Measurements from ENCODE around the gene MARCHF10.

Gene MARCHF10

DNA sequence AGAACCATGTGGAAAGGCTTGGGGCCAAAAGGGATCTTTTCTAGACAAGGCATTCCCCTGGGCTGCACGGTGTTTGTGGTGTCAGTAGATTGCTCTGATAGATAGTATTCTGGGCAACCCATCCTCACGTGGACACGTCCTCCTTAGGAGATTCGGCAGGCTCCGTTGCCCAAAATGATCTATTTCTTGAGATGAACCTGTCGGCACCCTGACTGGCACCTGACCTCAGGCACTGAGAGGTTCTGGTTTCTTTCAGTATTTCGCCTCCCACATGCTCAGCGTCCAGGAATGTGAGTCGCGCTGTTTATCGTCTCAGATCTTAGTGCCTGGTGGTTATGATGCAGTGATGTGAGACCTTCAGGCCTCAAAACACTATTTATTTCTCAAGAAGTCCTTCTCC, 89.7 kb downstream of the MARCHF10 start:
- Histone ChIP-seq H3K27ac (no peak overlapping the region), H3K4me3 (no peak overlapping the region)
- TF ChIP-seq, protein P1, sequence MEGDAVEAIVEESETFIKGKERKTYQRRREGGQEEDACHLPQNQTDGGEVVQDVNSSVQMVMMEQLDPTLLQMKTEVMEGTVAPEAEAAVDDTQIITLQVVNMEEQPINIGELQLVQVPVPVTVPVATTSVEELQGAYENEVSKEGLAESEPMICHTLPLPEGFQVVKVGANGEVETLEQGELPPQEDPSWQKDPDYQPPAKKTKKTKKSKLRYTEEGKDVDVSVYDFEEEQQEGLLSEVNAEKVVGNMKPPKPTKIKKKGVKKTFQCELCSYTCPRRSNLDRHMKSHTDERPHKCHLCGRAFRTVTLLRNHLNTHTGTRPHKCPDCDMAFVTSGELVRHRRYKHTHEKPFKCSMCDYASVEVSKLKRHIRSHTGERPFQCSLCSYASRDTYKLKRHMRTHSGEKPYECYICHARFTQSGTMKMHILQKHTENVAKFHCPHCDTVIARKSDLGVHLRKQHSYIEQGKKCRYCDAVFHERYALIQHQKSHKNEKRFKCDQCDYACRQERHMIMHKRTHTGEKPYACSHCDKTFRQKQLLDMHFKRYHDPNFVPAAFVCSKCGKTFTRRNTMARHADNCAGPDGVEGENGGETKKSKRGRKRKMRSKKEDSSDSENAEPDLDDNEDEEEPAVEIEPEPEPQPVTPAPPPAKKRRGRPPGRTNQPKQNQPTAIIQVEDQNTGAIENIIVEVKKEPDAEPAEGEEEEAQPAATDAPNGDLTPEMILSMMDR (IDR thresholded peaks at IDR 0.05): no peak
- DNase-seq (ENCODE audit: low spot score): no peak

DNA sequence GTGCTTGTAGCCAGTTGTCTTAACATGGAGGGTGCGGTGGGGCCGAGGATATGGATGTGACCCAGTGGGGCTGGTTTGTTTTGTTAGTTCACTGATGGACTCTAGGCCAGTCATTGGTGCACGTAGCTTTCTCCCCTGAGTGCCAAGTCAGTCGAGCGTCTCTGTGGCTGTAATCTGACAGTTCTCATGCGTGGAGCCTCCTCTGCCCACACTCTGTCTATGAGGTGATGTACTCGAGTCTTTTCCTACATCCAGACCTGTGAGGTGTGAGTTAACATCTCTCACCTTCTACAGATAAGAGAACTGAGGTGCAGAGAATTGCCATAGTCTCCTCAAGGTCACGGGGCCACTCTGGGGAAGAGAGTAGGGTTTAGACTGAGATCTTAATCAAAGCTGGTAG, 90.2 kb downstream of the MARCHF10 start:
- no peak for DNase-seq (ENCODE audit: low spot score)

DNA sequence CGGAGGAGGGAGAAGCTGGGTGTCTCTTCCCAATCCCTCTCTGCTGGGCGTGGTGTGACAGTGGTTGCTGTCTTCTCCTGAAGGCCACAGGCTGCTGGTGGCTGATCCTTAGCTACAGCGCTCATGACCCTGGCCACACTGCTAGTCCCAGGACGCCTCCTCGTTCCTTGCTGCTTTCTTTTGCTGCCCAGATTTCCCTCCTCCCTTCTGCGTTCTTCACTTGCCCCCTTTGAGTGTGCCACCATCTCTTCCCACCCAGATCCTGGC, 90.6 kb downstream of the MARCHF10 start:
- TF ChIP-seq, protein P1 (IDR thresholded peaks at IDR 0.05): no peak

More for the DNA sequence above, 90.2 kb downstream of the MARCHF10 start:
- TF ChIP-seq, protein P1 (IDR thresholded peaks at IDR 0.05): no peak
- Histone ChIP-seq H3K4me3 (no peak overlapping the region), H3K27ac (no peak overlapping the region)

DNA sequence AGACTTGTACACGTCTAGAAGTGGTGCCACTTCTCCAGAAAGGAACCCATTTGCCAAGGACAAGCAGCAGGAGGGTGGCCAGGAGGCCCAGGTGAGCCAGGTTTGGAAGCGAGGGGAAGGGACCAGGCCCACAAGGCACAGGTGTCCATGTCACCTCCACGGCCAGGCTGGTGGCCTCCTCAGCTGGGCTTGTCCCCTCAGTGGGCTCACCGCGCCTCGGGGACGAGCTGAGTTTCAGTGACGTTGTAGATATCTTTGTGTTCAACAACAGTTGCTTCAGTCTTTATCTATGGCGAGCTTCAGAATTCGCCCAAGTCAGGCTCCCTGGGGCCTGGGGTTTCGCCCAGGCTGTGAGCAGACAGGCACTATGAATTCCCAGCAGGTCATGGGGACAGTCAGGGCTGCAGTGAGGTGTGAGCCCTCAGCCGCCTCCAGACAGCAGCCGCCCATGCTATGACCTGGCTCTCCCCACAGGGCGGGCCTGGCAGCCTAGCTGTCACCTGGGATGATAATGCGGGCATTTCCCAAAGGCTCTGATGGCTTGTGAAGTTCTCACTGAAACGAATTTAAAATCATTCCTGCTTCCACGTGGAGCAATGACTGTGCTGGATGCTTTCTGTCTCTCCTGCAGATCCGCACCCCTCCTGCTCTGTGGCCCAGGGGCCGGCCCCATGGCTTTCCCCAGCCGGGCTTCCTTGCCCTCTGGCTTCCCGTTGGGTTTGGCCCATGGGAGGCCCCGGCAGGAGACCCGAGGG, 91.1 kb downstream of the MARCHF10 start:
- no peak for DNase-seq (ENCODE audit: low spot score)
- TF ChIP-seq, protein P1 (IDR thresholded peaks at IDR 0.05): no peak
- H3K27ac ChIP-seq: no peak overlapping the region
- H3K4me3 ChIP-seq: no peak overlapping the region

More for the DNA sequence above, 90.6 kb downstream of the MARCHF10 start:
- no peak overlapping the region for H3K4me3 ChIP-seq
- DNase-seq (ENCODE audit: low spot score): no peak
- H3K27ac ChIP-seq: no peak overlapping the region

DNA sequence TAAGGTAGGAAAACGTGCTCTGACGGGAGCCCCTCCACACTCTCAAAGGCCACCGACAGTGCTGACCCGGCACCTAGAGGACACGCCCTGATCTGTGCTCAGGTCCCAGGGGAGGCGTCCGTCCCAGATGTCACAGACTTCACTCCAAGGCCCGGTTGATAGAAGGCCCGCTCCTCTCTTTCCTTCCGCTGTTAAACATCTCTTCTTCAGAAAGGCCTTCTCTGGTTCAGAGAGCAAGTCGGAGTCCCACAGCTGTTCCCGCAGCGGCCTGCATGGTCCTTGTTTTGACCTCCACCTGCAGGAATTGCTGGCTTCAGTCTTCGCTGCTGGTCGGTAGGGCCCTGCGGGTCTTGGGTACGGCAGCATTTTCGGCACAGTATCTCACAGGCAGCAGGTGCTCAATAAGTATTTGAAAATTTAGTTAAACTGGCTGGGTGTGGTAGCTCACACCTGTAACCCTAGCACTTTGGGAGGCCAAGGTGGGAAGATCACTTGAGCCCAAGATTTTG, 92.2 kb downstream of the MARCHF10 start:
- DNase-seq (ENCODE audit: low spot score): no peak
- Histone ChIP-seq H3K4me3 (no peak overlapping the region), H3K27ac (no peak overlapping the region)
- TF ChIP-seq, protein P1 (IDR thresholded peaks at IDR 0.05): no peak

DNA sequence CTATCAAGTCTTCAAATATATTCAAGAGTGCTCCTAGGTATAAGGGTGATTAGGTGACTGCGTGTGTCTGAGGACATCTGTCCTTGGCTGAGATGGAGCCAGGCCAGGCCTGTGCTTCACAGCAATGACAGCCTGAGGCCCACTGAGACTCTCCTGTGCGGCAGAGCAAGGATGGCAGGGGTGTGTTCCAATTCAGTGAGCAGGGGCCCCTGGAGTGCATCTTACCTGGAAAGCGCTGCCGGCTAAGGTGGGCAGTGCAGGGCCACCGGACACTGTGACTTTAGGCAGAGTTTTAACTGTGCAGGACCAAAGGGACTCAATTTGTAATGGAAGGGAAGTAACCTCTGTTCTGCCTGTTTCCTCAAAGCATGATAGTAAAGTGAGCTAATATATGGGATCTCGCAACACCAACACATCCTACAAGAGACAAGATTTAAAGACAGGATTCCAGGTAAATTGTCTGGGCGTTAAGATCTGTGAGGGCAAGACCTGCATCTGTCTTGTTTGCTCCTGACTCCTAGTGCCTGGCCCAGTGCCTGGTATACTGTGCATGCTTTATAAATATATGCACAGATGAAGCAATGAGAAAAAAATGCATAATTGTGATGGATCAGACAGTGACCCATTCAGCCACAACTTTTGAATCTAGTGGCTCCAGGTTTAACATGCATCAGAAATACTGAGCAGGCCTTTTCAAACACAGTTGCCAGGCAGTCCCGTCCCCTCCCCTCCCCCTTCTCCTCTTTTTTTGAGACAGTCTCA, 93.9 kb downstream of the MARCHF10 start:
- Histone ChIP-seq H3K4me3 (no peak overlapping the region), H3K27ac (no peak overlapping the region)
- TF ChIP-seq, protein P1 (IDR thresholded peaks at IDR 0.05): no peak
- DNase-seq (ENCODE audit: low spot score): no peak
